ENCODE measurements around the gene PPP1R3F. TPM values are rescaled to one million over a fixed set of nuclear protein-coding genes. Genes with fewer than 3 reads are reported as not detected.

Gene PPP1R3F
- total RNA-seq, 1 donor from 2014 or later, result 16.1 TPM

DNA sequence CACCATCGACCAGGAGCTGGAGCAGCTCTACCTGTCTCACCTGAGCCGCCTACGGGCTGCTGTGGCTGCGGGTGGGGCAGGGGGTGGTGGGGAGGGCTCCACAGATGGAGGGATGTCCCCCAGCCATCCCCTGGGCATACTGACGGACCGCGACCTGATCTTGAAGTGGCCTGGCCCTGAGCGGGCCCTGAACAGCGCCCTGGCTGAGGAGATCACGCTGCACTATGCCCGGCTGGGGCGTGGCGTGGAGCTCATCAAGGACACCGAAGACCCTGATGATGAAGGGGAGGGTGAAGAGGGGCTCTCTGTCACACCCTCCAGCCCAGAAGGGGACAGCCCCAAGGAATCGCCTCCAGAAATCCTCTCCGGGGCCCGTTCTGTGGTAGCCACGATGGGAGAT, 16.5 kb downstream of the PPP1R3F start:
- peaks cover 7% of the 10 kb centered on the region for H3K4me1 Mint-ChIP-seq (ENCODE audit: low read depth, unreplicated experiment)
- no peaks in the 10 kb centered on the region for H3K36me3 Mint-ChIP-seq (ENCODE audit: unreplicated experiment)
- no peak for DNase-seq
- no peaks in the 10 kb centered on the region for H3K9me3 Mint-ChIP-seq (ENCODE audit: unreplicated experiment)
- H3K27me3 Mint-ChIP-seq (ENCODE audit: unreplicated experiment), result peaks cover 2% of the 10 kb centered on the region
- no peak for TF ChIP-seq CTCF (IDR thresholded peaks at IDR 0.05; ENCODE audit: partially characterized antibody, unreplicated experiment)
- H3K4me3 Mint-ChIP-seq (ENCODE audit: unreplicated experiment), result no peak overlapping the region
- no peak overlapping the region for H3K27ac Mint-ChIP-seq (ENCODE audit: unreplicated experiment)

DNA sequence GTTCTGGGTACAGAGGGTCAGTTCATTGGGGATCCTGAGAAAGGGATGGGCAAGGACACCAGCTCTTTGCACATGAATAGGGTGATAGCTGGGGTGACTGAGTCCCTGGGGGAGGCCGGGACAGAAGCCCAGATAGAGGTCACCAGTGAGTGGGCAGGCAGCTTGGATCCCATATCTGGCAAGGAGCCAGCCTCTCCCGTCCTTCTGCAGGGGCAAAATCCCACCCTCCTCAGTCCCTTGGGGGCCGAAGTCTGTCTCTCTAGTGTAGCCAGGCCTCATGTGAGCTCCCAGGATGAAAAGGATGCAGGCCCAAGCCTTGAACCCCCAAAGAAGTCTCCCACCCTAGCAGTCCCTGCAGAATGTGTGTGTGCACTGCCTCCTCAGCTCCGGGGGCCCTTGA, 17.0 kb downstream of the PPP1R3F start:
- H3K27ac Mint-ChIP-seq (ENCODE audit: unreplicated experiment), result no peak overlapping the region
- H3K9me3 Mint-ChIP-seq (ENCODE audit: unreplicated experiment), result no peaks in the 10 kb centered on the region
- H3K27me3 Mint-ChIP-seq (ENCODE audit: unreplicated experiment), result peaks cover 2% of the 10 kb centered on the region
- TF ChIP-seq CTCF (IDR thresholded peaks at IDR 0.05; ENCODE audit: partially characterized antibody, unreplicated experiment), result no peak
- no peaks in the 10 kb centered on the region for H3K36me3 Mint-ChIP-seq (ENCODE audit: unreplicated experiment)
- H3K4me1 Mint-ChIP-seq (ENCODE audit: low read depth, unreplicated experiment), result peaks cover 7% of the 10 kb centered on the region
- no peak overlapping the region for H3K4me3 Mint-ChIP-seq (ENCODE audit: unreplicated experiment)
- no peak for DNase-seq

- Mint-ChIP-seq H3K36me3 (ENCODE audit: unreplicated experiment) (no peaks in the 10 kb centered on the region), H3K4me1 (ENCODE audit: low read depth, unreplicated experiment) (peaks cover under 1% of the 10 kb centered on the region), H3K9me3 (ENCODE audit: unreplicated experiment) (no peaks in the 10 kb centered on the region), H3K27ac (ENCODE audit: unreplicated experiment) (no peak overlapping the region), H3K4me3 (ENCODE audit: unreplicated experiment) (no peak overlapping the region), H3K27me3 (ENCODE audit: unreplicated experiment) (no peaks in the 10 kb centered on the region)
- no peak for TF ChIP-seq CTCF (IDR thresholded peaks at IDR 0.05; ENCODE audit: partially characterized antibody, unreplicated experiment)
- DNase-seq, result no peak
These were observed 18.1 kb downstream of the PPP1R3F start for GRCh38 chrX:49287665-49288064.

DNA sequence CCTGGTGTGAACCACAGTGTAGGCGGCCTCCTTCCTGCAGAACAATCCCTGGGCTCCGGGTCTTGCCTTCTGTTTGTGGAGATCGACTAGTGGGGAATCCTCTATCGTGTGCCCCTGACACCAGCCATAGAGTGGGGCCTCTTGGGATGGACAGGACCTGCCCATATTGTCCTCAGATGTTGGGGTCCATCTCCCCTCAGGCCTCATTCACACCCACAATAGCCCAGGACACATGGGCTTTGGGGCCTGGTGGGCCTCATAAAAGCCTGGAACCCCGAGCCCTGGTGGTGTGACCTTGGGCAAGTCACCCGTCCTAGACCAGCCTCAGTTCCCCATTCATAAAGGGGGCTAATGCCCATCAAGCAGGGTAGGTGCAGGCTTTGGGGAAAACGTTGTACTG, 20.6 kb downstream of the PPP1R3F start:
- Mint-ChIP-seq H3K27ac (ENCODE audit: unreplicated experiment) (no peak overlapping the region), H3K36me3 (ENCODE audit: unreplicated experiment) (no peaks in the 10 kb centered on the region), H3K9me3 (ENCODE audit: unreplicated experiment) (no peaks in the 10 kb centered on the region), H3K4me3 (ENCODE audit: unreplicated experiment) (no peak overlapping the region), H3K27me3 (ENCODE audit: unreplicated experiment) (no peaks in the 10 kb centered on the region), H3K4me1 (ENCODE audit: low read depth, unreplicated experiment) (no peaks in the 10 kb centered on the region)
- TF ChIP-seq CTCF (IDR thresholded peaks at IDR 0.05; ENCODE audit: partially characterized antibody, unreplicated experiment), result no peak
- DNase-seq, result no peak

- H3K36me3 Mint-ChIP-seq (ENCODE audit: unreplicated experiment), result no peaks in the 10 kb centered on the region
- no peak overlapping the region for H3K4me3 Mint-ChIP-seq (ENCODE audit: unreplicated experiment)
- no peak overlapping the region for H3K27ac Mint-ChIP-seq (ENCODE audit: unreplicated experiment)
- DNase-seq, result peak; percentile 80
- H3K27me3 Mint-ChIP-seq (ENCODE audit: unreplicated experiment), result no peaks in the 10 kb centered on the region
- no peaks in the 10 kb centered on the region for H3K9me3 Mint-ChIP-seq (ENCODE audit: unreplicated experiment)
- H3K4me1 Mint-ChIP-seq (ENCODE audit: low read depth, unreplicated experiment), result no peaks in the 10 kb centered on the region
- TF ChIP-seq CTCF (IDR thresholded peaks at IDR 0.05; ENCODE audit: partially characterized antibody, unreplicated experiment), result peak; percentile 76
These were observed 22.2 kb downstream of the PPP1R3F start for GRCh38 chrX:49291615-49292337.

All from glutamatergic neuron (in vitro differentiated cells).